Left lung (tissue), 14 donors: ENCODE results near the gene CCDC92. TPM values are rescaled to one million over a fixed set of nuclear protein-coding genes. Genes with fewer than 3 reads are reported as not detected.

Experiments
- ATAC-seq: fragments of 200-7000 bp; cut with Tn5 transposase; one replicate; pipeline ENCODE4 v1.9.1; 2020; ENCODE audit warnings: moderate library complexity
- DNase-seq, 4 donors: peaks; one replicate each; pipeline ENCODE4 v3.0.0-alpha.2; 2013 to 2020
- H3K27ac ChIP-seq, 2 donors: fragments of 200-600 bp; sonication (generic) in 1 of 2; one replicate each; pipeline versions ENCODE4 v1.5.0 to v1.8.0; 2020 to 2021
- H3K27me3 ChIP-seq, 2 donors: fragments of 200-600 bp; sonication (generic) in 1 of 2; one replicate each; pipeline versions ENCODE4 v1.5.0 to v1.8.0; 2020 to 2021
- H3K36me3 ChIP-seq, 2 donors: fragments of 200-600 bp; sonication (generic) in 1 of 2; one replicate each; pipeline versions ENCODE4 v1.5.0 to v1.8.0; 2020 to 2021
- H3K4me1 ChIP-seq, 2 donors: fragments of 200-600 bp; one replicate each; pipeline ENCODE4 v1.8.0; 2021
- H3K4me3 ChIP-seq, 2 donors: fragments of 200-600 bp; sonication (generic) in 1 of 2; one replicate each; pipeline versions ENCODE4 v1.5.0 to v1.8.0; 2020 to 2021; ENCODE audit warnings: mild to moderate bottlenecking in 1 of 2
- H3K9me3 ChIP-seq, 2 donors: fragments of 200-600 bp; sonication (generic) in 1 of 2; one replicate each; pipeline versions ENCODE4 v1.5.0 to v1.8.0; 2020 to 2021
- CTCF ChIP-seq, 2 donors: fragments of 200-600 bp; sonication (generic) in 1 of 2; IDR thresholded peaks; one replicate each; pipeline versions ENCODE4 v1.5.0 to v1.8.0; 2021; ENCODE audit warnings: antibody characterized with exemption in 2 of 2
- intact Hi-C, 2 donors: fragments of 100-400 bp; cut with DNase I; formaldehyde crosslinking; loops; one replicate each; pipeline versions ENCODE4 v1.11.2 to v1.14.2; 2022
- long read RNA-seq, 12 donors: library from polyadenylated mRNA in 2 of 12; unstranded in 2 of 12; transcript quantifications; one replicate each; pipeline ENCODE4 v2.0.0 and lab custom pipeline, GENCODE V29; 2019 to 2026
- polyA plus RNA-seq, 6 donors: library from polyadenylated mRNA; unstranded; fragments of 120-200 nt; gene quantifications; one replicate each; pipeline ENCODE4 v1.2.1, GENCODE V29; 2013; ENCODE audit not compliant: insufficient read length in 6 of 6
- total RNA-seq, 2 donors: library from RNA; stranded (reverse); fragmentation: NEBNext Ultra II Directional; extraction: Animal tissue kit (Norgen Biotek cat#: 25700); gene quantifications; one replicate each; pipeline ENCODE4 v1.2.1, GENCODE V29; 2021
- donor health status: DM: no; HTN: yes; CAD: no.
- donor health status: DM: no; HTN: no; CAD: no.

CCDC92 gene
- 10 to 100 TPM; 40.2 to 54.0 TPM for total RNA-seq
- 10 to 100 TPM; 47.8 to 68.7 (median 62.4) TPM for polyA plus RNA-seq
- long read RNA-seq, donor 1, full-length matches to known transcripts, result 14 of 14 reads
- long read RNA-seq, donor 1, partial matches to known transcripts, result 0 of 14 reads
- long read RNA-seq, donor 1, other reads (novel, unspliced or antisense), result 0 of 14 reads
- long read RNA-seq, donor 2, full-length matches to known transcripts, result 15 of 96 reads
- long read RNA-seq, donor 2, partial matches to known transcripts, result 39 of 96 reads
- long read RNA-seq, donor 2, other reads (novel, unspliced or antisense), result 42 of 96 reads
- long read RNA-seq, donor 3, transcript CCDC92-201 (5 exons, 2,787 nt), result major isoform, 7 of 8 reads
- long read RNA-seq, donor 3, partial matches to known transcripts, result 0 of 8 reads
- long read RNA-seq, donor 3, other reads (novel, unspliced or antisense), result 0 of 8 reads
- long read RNA-seq, donor 4, partial matches to known transcripts, result 0 of 2 reads
- long read RNA-seq, donor 4, other reads (novel, unspliced or antisense), result 1 of 2 reads
- long read RNA-seq, donor 5, full-length matches to known transcripts, result 24 of 29 reads
- long read RNA-seq, donor 5, partial matches to known transcripts, result 5 of 29 reads
- long read RNA-seq, donor 5, other reads (novel, unspliced or antisense), result 0 of 29 reads
- long read RNA-seq, donor 6, transcript CCDC92-201 (5 exons, 2,787 nt), result major isoform, 8 of 12 reads
- long read RNA-seq, donor 6, partial matches to known transcripts, result 0 of 12 reads
- long read RNA-seq, donor 6, other reads (novel, unspliced or antisense), result 0 of 12 reads
- long read RNA-seq, donor 7, transcript CCDC92-201 (5 exons, 2,787 nt), result major isoform, 5 of 292 reads
- long read RNA-seq, donor 7, partial matches to known transcripts, result 271 of 292 reads
- long read RNA-seq, donor 7, other reads (novel, unspliced or antisense), result 16 of 292 reads
- long read RNA-seq, donor 8, full-length matches to known transcripts, result 25 of 25 reads
- long read RNA-seq, donor 8, partial matches to known transcripts, result 0 of 25 reads
- long read RNA-seq, donor 8, other reads (novel, unspliced or antisense), result 0 of 25 reads
- long read RNA-seq, donor 9, result 0 reads
- long read RNA-seq, donor 10, partial matches to known transcripts, result 1 of 5 reads
- long read RNA-seq, donor 10, other reads (novel, unspliced or antisense), result 1 of 5 reads
- long read RNA-seq, donor 11, full-length matches to known transcripts, result 30 of 30 reads
- long read RNA-seq, donor 11, partial matches to known transcripts, result 0 of 30 reads
- long read RNA-seq, donor 11, other reads (novel, unspliced or antisense), result 0 of 30 reads
- long read RNA-seq, donor 12, full-length matches to known transcripts, result 13 of 13 reads
- long read RNA-seq, donor 12, partial matches to known transcripts, result 0 of 13 reads
- long read RNA-seq, donor 12, other reads (novel, unspliced or antisense), result 0 of 13 reads

GRCh38 chr12:123972457-123973401 is at the start of gene CCDC92, which contains the start of gene ZNF664:
Gene CCDC92, minus strand, starts transcription at chr12:123972831. Its CDS starts 28,526 bp downstream, at chr12:123944305.
Gene ZNF664, plus strand, starts transcription at chr12:123973215. Its CDS starts 38,930 bp downstream, at chr12:124012145.
- Histone ChIP-seq H3K4me1 (peaks cover 12 to 30% of the 10 kb centered on the region in 2 donors), H3K36me3 (peaks cover 0 to 6% of the 10 kb centered on the region in 2 donors), H3K27me3 (peaks cover 0 to 17% of the 10 kb centered on the region in 2 donors), H3K9me3 (no peaks in the 10 kb centered on the region), H3K4me3 (peak within 1 kb of the TSS; percentile 85 to 86), H3K27ac (peak within 1 kb of the TSS; percentile 87 to 95)
- ATAC-seq (peak; percentile 85), DNase-seq (peak; percentile 93 to 97 (median 95))
- intact Hi-C loops, result no loop called here
- TF ChIP-seq CTCF (IDR thresholded peaks at IDR 0.05), result no peak

GRCh38 chr12:124022161-124022560 is 49.5 kb upstream of the CCDC92 start:
- Histone ChIP-seq H3K4me1 (no peaks in the 10 kb centered on the region), H3K27me3 (no peaks in the 10 kb centered on the region), H3K9me3 (no peaks in the 10 kb centered on the region), H3K36me3 (no peaks in the 10 kb centered on the region), H3K4me3 (no peak overlapping the region), H3K27ac (no peak overlapping the region)
- intact Hi-C loops, result no loop called here
- DNase-seq (no peak), ATAC-seq (no peak)
- TF ChIP-seq CTCF (IDR thresholded peaks at IDR 0.05), result no peak

- Histone ChIP-seq H3K27me3 (no peaks in the 10 kb centered on the region), H3K4me3 (no peak overlapping the region), H3K27ac (no peak overlapping the region), H3K9me3 (no peaks in the 10 kb centered on the region), H3K4me1 (no peaks in the 10 kb centered on the region), H3K36me3 (no peaks in the 10 kb centered on the region)
- no peak for TF ChIP-seq CTCF (IDR thresholded peaks at IDR 0.05)
- ATAC-seq (no peak), DNase-seq (no peak)
- intact Hi-C loops, result no loop called here
These were observed 48.4 kb upstream of the CCDC92 start for GRCh38 chr12:124021007-124021406.

- DNase-seq, result peak in 2 of 4 donors; percentile 66 to 76
- no peak overlapping the region for H3K27ac ChIP-seq
- no peak for ATAC-seq
These were observed 47.9 kb upstream of the CCDC92 start for GRCh38 chr12:124020514-124020949.

More at GRCh38 chr12:124020514-124020949, 47.9 kb upstream of the CCDC92 start:
- H3K9me3 ChIP-seq, result no peaks in the 10 kb centered on the region
- H3K4me1 ChIP-seq, result no peaks in the 10 kb centered on the region
- peaks cover 0 to 3% of the 10 kb centered on the region in 2 donors for H3K36me3 ChIP-seq
- TF ChIP-seq CTCF (IDR thresholded peaks at IDR 0.05), result no peak
- no peaks in the 10 kb centered on the region for H3K27me3 ChIP-seq
- no peak overlapping the region for H3K4me3 ChIP-seq
- intact Hi-C loops, result no loop called here
